H1 (cell line): Measurements from ENCODE around the gene SH3TC2. TPM values are rescaled to one million over a fixed set of nuclear protein-coding genes. Genes with fewer than 3 reads are reported as not detected.

Source experiments
- ASH2L ChIP-seq: fragments of 200-600, 300-600 bp; sonication (generic); IDR thresholded peaks from one replicate; pipeline ENCODE4 v1.7.1; 2017; ENCODE audit warnings: low read length
- BCL11A ChIP-seq, 2 experiments: IDR thresholded peaks; one replicate each; pipeline ENCODE4 v1.6.1; 2011; ENCODE audit warnings: low read depth in 2 of 2, low read length in 2 of 2, mild to moderate bottlenecking in 2 of 2
- BRCA1 ChIP-seq: IDR thresholded peaks from 2 replicates; pipeline ENCODE4 v1.6.1; 2012; ENCODE audit warnings: low read depth, low read length, improper control_type of control experiment
- CHD1 ChIP-seq: IDR thresholded peaks from 2 replicates; pipeline ENCODE4 v1.6.1; 2012; ENCODE audit warnings: low read depth, low read length, improper control_type of control experiment
- KDM1A ChIP-seq: fragments of 200-600, 300-600 bp; sonication (generic); IDR thresholded peaks from 2 replicates; pipeline ENCODE4 v1.7.1; 2016; ENCODE audit warnings: mild to moderate bottlenecking, low read length, borderline replicate concordance
- PHF8 ChIP-seq: fragments of 200-600 bp; sonication (generic); conservative IDR thresholded peaks from 2 replicates; pipeline ENCODE4 v1.7.1; 2012; ENCODE audit warnings: low read depth, mild to moderate bottlenecking, inconsistent platforms, low read length, moderate library complexity
- RAD21 ChIP-seq, 2 experiments: IDR thresholded peaks in 1 of 2; conservative IDR thresholded peaks in 1 of 2; 2 replicates each; pipeline ENCODE4 v1.6.1; 2011; ENCODE audit warnings: low read depth in 2 of 2, low read length in 2 of 2, improper control_type of control experiment in 1 of 2, inconsistent platforms in 1 of 2, mild to moderate bottlenecking in 1 of 2, moderate library complexity in 1 of 2
- RFX5 ChIP-seq: IDR thresholded peaks from 2 replicates; pipeline ENCODE4 v1.6.1; 2011; ENCODE audit warnings: low read depth, low read length, improper control_type of control experiment, borderline replicate concordance
- RNF2 ChIP-seq: fragments of 200-900, 300-1000 bp; sonication (generic); IDR thresholded peaks from 2 replicates; pipeline ENCODE4 v1.7.1; 2016; ENCODE audit warnings: borderline replicate concordance, low read depth, mild to moderate bottlenecking, antibody characterized with exemption, low read length; ENCODE audit not compliant: poor library complexity, severe bottlenecking; ENCODE audit errors: missing control alignments
- ZNF274 ChIP-seq: IDR thresholded peaks from 2 replicates; pipeline ENCODE4 v1.7.0; 2012; ENCODE audit warnings: low read length, borderline replicate concordance; ENCODE audit errors: extremely low read depth
- polyA plus RNA-seq, 7 experiments: library from polyadenylated mRNA; depleted of rRNA in 3 of 7; stranded (reverse) in 5 of 7; unstranded in 2 of 7; fragments of >200 nt in 5 of 7; fragments of 200-250 nt in 2 of 7; gene quantifications; 1 replicate in 5 of 7; 2 replicates in 1 of 7; 4 replicates in 1 of 7; pipeline versions ENCODE4 v1.2.1 to v1.2.3, GENCODE V29; 2011 to 2013; ENCODE audit warnings: missing spikeins in 2 of 7, mixed read lengths in 2 of 7
- total RNA-seq: library from RNA; stranded (reverse); fragmentation: NEBNext Ultra II Directional; extraction: Animal tissue kit (Norgen Biotek cat#: 25700); gene quantifications from 2 replicates; pipeline ENCODE4 v1.2.1, GENCODE V29; 2021

The SH3TC2 gene
- total and polyA plus RNA-seq, 2 of the 8 experiments (the other 6 are each of a cell fraction or from before 2014, with no cell fraction given), result 0.11 to 0.80 TPM

DNA sequence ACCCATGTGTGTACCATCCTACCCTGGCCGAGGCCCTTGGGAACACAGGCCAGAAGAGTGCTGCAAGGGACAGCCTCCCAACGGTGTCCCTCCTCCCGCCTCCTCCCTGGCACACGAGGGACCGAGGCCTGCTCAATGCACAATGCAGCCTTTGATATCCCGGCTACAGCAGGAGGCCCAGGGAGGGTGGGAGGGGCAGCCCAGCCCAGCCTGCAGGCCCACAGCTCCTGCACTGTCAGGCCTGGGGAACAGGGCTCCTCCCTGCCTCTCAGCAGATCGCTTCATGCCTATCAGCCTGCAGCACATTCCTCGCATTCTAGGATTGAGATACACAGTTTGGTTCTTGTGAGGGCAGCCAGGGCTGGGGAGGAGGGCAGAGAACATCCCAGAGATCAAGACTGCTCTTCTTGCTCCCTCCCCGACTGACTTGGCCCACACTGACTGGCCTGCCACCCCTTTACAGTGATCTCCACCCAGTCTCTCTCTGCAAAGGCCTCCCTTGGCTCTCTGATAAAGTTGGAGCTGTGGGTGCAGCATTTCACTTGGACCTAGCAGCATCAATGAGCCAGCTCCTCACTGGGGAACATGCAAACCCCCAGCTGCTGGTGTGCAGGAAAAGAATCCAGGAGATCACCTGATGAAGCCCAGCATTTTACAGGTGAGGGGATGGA lies at the start of gene SH3TC2 (continued):
- no peak for TF ChIP-seq RNF2
- peak; percentile 34 for TF ChIP-seq ASH2L
- TF ChIP-seq BCL11A (IDR thresholded peaks at IDR 0.05; ENCODE audit: low read depth in 2 of 2, low read length in 2 of 2), result no peak
- TF ChIP-seq RAD21 (IDR thresholded peaks at IDR 0.05 in 1 of 2, conservative IDR thresholded peaks at IDR 0.05 in 1 of 2; ENCODE audit: low read depth in 2 of 2, low read length in 2 of 2), result no peak
- TF ChIP-seq PHF8, result no peak
- TF ChIP-seq KDM1A, result no peak
- TF ChIP-seq BRCA1, result no peak
- no peak for TF ChIP-seq ZNF274
- TF ChIP-seq RFX5, result no peak
- no peak for TF ChIP-seq CHD1
